MM.1S (cell line): Measurements from ENCODE around the gene ZNF684.

ENCODE experiments used
- DNase-seq: peaks from one replicate; pipeline ENCODE4 v3.0.0-alpha.2; 2015
- H2AFZ ChIP-seq: fragments of 300-600 bp; sonication (generic); 2 replicates; pipeline ENCODE4 v1.6.0; 2016; ENCODE audit warnings: antibody characterized with exemption, low read length
- H3F3A ChIP-seq: fragments of 300-600 bp; sonication (generic); 2 replicates; pipeline ENCODE4 v1.6.1; 2016; ENCODE audit warnings: mild to moderate bottlenecking, antibody characterized with exemption, low read length, moderate library complexity, mixed read lengths; ENCODE audit not compliant: insufficient read depth
- H3K27ac ChIP-seq: fragments of 300-600 bp; sonication (generic); 2 replicates; pipeline ENCODE4 v1.5.1; 2016; ENCODE audit warnings: mild to moderate bottlenecking, low read length
- H3K27me3 ChIP-seq: fragments of 300-600 bp; sonication (generic); replicated peaks from 2 replicates; pipeline ENCODE4 v1.6.0; 2016; ENCODE audit warnings: low read length; ENCODE audit not compliant: insufficient read depth
- H3K36me3 ChIP-seq: fragments of 300-600 bp; sonication (generic); replicated peaks from 2 replicates; pipeline ENCODE4 v1.6.1; 2016; ENCODE audit warnings: mild to moderate bottlenecking, low read length, mixed read lengths; ENCODE audit not compliant: insufficient read depth
- H3K4me1 ChIP-seq: fragments of 300-600 bp; sonication (generic); 2 replicates; pipeline ENCODE4 v1.6.1; 2016; ENCODE audit warnings: low read length, mixed read lengths
- H3K4me2 ChIP-seq: fragments of 300-600 bp; sonication (generic); 2 replicates; pipeline ENCODE4 v1.6.0; 2016; ENCODE audit warnings: low read depth, low read length
- H3K4me3 ChIP-seq: fragments of 300-600 bp; sonication (generic); 2 replicates; pipeline ENCODE4 v1.5.1; 2016; ENCODE audit warnings: low read length, mixed read lengths
- H3K79me2 ChIP-seq: fragments of 300-600 bp; sonication (generic); 2 replicates; pipeline ENCODE4 v1.6.1; 2016; ENCODE audit warnings: mixed run types, low read length, mixed read lengths
- H3K9ac ChIP-seq: fragments of 300-600 bp; sonication (generic); 2 replicates; pipeline ENCODE4 v1.6.1; 2016; ENCODE audit warnings: low read length, mixed read lengths
- H3K9me2 ChIP-seq: fragments of 300-600 bp; sonication (generic); replicated peaks from 2 replicates; pipeline ENCODE4 v1.6.1; 2016; ENCODE audit warnings: mild to moderate bottlenecking, low read length, mixed read lengths; ENCODE audit not compliant: insufficient read depth
- H3K9me3 ChIP-seq: fragments of 300-600 bp; sonication (generic); replicated peaks from 2 replicates; pipeline ENCODE4 v1.6.1; 2016; ENCODE audit warnings: mild to moderate bottlenecking, low read length, mixed read lengths; ENCODE audit not compliant: insufficient read depth
- H4K20me1 ChIP-seq: fragments of 300-600 bp; sonication (generic); 2 replicates; pipeline ENCODE4 v1.6.1; 2016; ENCODE audit warnings: mild to moderate bottlenecking, low read length, moderate library complexity, mixed read lengths; ENCODE audit not compliant: insufficient read depth
- EZH2 ChIP-seq: fragments of 300-600 bp; sonication (generic); optimal IDR thresholded peaks from 2 replicates; pipeline ENCODE3; 2017; ENCODE audit warnings: low read depth, mild to moderate bottlenecking, antibody characterized with exemption, low read length, mixed read lengths
- EZH2phosphoT487 ChIP-seq: fragments of 300-600 bp; sonication (generic); IDR thresholded peaks from 2 replicates; pipeline ENCODE4 v1.6.1; 2018; ENCODE audit warnings: antibody characterized with exemption, low read length
- TF ChIP-seq, protein P1 (sequence below): fragments of 300-600 bp; sonication (generic); IDR thresholded peaks from 2 replicates; pipeline ENCODE4 v1.5.1; 2016; ENCODE audit warnings: antibody characterized with exemption, low read length, mixed read lengths

Gene ZNF684

DNA sequence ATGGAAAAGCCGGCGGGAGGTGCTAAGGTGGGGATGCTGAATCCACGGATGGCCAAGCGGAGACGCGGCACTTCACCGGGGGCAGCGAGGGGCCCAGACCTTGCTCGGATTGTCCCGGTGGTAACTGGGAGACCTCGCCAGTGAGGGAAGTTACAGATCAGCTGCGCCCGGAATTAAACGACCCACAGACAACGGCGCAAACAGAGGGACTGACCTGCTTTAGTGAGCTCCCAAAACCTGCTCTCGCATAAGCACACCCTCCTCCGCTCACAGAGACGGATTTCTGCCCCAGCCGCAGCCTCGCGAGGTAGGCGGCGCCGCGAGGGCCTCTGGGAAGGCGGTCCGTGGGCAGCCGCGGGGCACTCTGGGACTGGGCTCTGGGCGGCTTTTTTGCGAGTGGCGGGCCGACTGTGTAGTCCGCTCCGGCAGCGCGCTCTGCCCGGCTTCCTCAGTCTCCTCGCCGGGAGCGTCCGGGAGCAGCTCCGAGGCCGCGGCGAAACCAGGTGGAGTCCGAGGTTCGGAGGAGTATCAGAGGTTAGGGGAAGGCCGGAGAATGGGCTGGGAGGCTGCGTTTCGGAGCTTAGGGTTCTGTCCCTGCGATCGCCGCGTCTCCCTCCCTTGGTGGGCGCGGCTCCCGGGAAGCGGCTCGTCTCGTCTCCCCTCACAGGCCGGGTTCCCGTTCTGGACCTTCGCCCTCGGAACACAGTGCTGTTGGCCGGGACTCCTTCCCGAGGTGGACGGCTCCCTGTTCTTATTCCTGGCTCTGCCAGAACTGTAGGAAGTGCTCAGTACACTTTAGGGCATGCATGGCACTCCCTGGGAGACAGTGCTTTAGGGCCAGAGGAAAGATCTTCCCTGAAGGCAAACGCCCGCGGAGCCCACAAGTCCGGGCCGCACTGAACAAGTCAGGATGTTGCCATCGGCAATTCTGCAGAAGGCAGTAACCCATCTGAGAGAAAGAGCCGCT, 22.8 kb upstream of the ZNF684 start, which contains the start of gene EXO5:
EXO5 (plus strand) TSS at position 393 of the 967 bp plus-strand sequence. CDS start 5,778 bp downstream, outside the sequence.
- Histone ChIP-seq H3K4me3 (peak within 1 kb of the TSS; percentile 61), H3K36me3 (no peaks in the 10 kb centered on the region), H3K9ac (peak within 1 kb of the TSS; percentile 34; the same call in 1 of the 2 replicates), H3K27ac (no peak within 1 kb of the TSS), H3K4me2 (peak within 1 kb of the TSS; percentile 26), H3K9me3 (no peaks in the 10 kb centered on the region), H2AFZ (peak within 1 kb of the TSS; percentile 76), H3F3A (no peaks in the 10 kb centered on the region), H3K4me1 (no peaks in the 10 kb centered on the region), H3K27me3 (no peaks in the 10 kb centered on the region), H3K9me2 (no peaks in the 10 kb centered on the region), H4K20me1 (no peaks in the 10 kb centered on the region), H3K79me2 (no peaks in the 10 kb centered on the region)
- no peak for TF ChIP-seq EZH2
- TF ChIP-seq EZH2phosphoT487: no peak
- TF ChIP-seq, protein P1, sequence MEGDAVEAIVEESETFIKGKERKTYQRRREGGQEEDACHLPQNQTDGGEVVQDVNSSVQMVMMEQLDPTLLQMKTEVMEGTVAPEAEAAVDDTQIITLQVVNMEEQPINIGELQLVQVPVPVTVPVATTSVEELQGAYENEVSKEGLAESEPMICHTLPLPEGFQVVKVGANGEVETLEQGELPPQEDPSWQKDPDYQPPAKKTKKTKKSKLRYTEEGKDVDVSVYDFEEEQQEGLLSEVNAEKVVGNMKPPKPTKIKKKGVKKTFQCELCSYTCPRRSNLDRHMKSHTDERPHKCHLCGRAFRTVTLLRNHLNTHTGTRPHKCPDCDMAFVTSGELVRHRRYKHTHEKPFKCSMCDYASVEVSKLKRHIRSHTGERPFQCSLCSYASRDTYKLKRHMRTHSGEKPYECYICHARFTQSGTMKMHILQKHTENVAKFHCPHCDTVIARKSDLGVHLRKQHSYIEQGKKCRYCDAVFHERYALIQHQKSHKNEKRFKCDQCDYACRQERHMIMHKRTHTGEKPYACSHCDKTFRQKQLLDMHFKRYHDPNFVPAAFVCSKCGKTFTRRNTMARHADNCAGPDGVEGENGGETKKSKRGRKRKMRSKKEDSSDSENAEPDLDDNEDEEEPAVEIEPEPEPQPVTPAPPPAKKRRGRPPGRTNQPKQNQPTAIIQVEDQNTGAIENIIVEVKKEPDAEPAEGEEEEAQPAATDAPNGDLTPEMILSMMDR: no peak
- peak; percentile 70 for DNase-seq

DNA sequence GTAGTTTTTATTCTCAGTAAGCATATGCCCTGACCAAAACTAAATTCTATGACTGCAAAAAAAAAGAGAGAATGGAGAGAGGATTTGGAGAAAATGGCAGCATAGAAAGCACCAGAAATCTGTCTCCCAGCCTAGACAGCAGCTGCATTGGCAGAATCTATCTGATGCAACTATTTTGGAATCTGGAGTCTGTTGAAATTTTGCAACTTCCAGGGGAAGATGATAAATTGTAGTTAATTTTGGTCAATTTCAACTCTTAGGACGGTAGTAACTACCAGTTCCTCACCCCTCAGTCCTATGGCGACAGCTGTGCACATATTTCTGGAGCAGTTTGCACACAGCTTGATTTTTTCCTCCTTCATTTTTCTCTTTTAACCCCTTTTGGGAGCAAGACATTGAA, 11.9 kb upstream of the ZNF684 start:
- H3K4me3 ChIP-seq: no peak overlapping the region
- DNase-seq: no peak
- H3K36me3 ChIP-seq: no peaks in the 10 kb centered on the region
- no peaks in the 10 kb centered on the region for H3K79me2 ChIP-seq
- H3K9ac ChIP-seq: no peak overlapping the region
- TF ChIP-seq EZH2: no peak
- TF ChIP-seq EZH2phosphoT487: no peak
- TF ChIP-seq, protein P1: no peak
- no peaks in the 10 kb centered on the region for H3K4me1 ChIP-seq
- no peaks in the 10 kb centered on the region for H4K20me1 ChIP-seq
- H3K27me3 ChIP-seq: no peaks in the 10 kb centered on the region
- H3K9me3 ChIP-seq: no peaks in the 10 kb centered on the region
- H3K4me2 ChIP-seq: no peak overlapping the region
- H3F3A ChIP-seq: no peaks in the 10 kb centered on the region
- no peak overlapping the region for H2AFZ ChIP-seq
- H3K9me2 ChIP-seq: no peaks in the 10 kb centered on the region
- H3K27ac ChIP-seq: no peak overlapping the region

DNA sequence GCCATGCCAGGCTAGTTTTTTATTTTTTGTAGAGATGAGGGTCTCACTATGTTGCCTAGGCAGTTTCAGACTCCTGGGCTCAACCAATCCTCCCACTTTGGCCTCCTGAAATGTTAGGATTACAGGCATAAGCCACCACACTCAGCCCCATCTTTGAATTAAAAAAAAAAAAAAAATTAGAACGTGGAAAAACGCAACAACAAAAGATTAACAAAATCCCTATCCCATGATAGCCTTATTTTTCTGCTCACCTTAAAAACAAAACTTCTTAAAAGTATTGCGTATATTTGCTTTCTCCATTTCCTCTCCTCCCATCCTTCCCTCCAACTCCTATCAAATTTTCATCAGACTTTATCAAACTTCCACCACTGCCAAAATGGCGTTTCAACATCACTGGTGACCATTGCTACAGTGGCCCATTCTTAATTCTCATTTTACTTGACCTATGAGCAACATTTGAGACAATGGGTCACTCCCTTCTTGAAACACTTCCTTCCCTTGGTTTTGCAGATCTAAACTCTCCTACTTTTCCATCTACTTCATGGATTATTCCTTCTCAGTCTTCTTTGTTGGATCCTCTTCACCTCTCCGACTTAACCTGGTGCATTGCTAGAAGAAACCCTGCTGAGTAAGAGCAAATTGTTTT, 579 bp upstream of the ZNF684 start:
- H3K4me2 ChIP-seq: peak overlapping the region; percentile 90

More for the DNA sequence above, 579 bp upstream of the ZNF684 start:
- no peaks in the 10 kb centered on the region for H3K9me2 ChIP-seq
- H3K27me3 ChIP-seq: no peaks in the 10 kb centered on the region
- H3K9ac ChIP-seq: peak overlapping the region; percentile 43; the same call in 1 of the 2 replicates
- H3K27ac ChIP-seq: peak overlapping the region; percentile 37; the same call in 1 of the 2 replicates
- TF ChIP-seq EZH2phosphoT487 (no peak), EZH2 (no peak)
- TF ChIP-seq, protein P1: no peak
- no peaks in the 10 kb centered on the region for H3K9me3 ChIP-seq
- no peaks in the 10 kb centered on the region for H4K20me1 ChIP-seq
- peak overlapping the region; percentile 71 for H3K4me3 ChIP-seq
- H2AFZ ChIP-seq: peak overlapping the region; percentile 97
- no peak for DNase-seq
- H3K79me2 ChIP-seq: no peaks in the 10 kb centered on the region
- 0 out of 2 replicates have a peak, but pooled peaks cover 5% of the 10 kb centered on the region for H3F3A ChIP-seq
- peaks cover 3% of the 10 kb centered on the region; the same call in 1 of the 2 replicates for H3K4me1 ChIP-seq
- H3K36me3 ChIP-seq: no peaks in the 10 kb centered on the region
